Fibroblast of villous mesenchyme (primary cell): ENCODE data around the gene SYNPO2. TPM values are rescaled to one million over a fixed set of nuclear protein-coding genes. Genes with fewer than 3 reads are reported as not detected.

Source experiments
- DNase-seq: peaks from one replicate; pipeline ENCODE4 v3.0.0-alpha.2; 2010; ENCODE audit warnings: low read depth
- H3K4me3 ChIP-seq: 2 replicates; pipeline ENCODE4 v1.5.1; 2011; ENCODE audit warnings: low read depth, mild to moderate bottlenecking, low read length
- CTCF ChIP-seq: IDR thresholded peaks from 2 replicates; pipeline ENCODE4 v1.5.1; 2012; ENCODE audit warnings: low read depth, mild to moderate bottlenecking, low read length; ENCODE audit not compliant: insufficient read depth
- total RNA-seq: library from RNA; depleted of rRNA; stranded (reverse); fragments of >200 nt; gene quantifications from 2 replicates; pipeline ENCODE4 v1.2.3, GENCODE V29; 2012

The SYNPO2 gene
- total RNA-seq, 1 donor, result 194 TPM

GRCh38 chr4:118964891-118965411, 76.3 kb downstream of the SYNPO2 start:
- DNase-seq, result peak; percentile 89
- no peak overlapping the region for H3K4me3 ChIP-seq
- no peak for TF ChIP-seq CTCF

DNA sequence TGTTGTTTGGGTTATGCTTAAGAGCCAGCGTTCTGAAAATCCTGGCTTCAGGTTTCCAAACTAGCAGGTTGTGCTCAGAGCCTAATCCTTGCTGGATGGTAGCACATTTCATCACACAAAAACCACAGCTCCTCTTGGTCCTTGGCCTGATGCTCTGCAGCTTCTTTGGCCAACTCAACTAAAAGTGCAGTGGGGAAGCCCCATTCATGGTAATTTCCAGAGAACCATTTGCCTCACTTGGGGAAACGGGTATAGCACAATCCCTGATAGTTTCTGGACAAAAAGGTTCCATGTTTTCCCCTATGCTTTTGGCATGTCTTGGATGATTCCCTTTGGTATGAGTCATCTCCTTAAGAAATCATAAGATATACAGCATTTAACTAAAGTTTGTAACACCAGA, 78.7 kb downstream of the SYNPO2 start:
- TF ChIP-seq CTCF, result no peak
- DNase-seq, result peak; percentile 70
- no peak overlapping the region for H3K4me3 ChIP-seq

DNA sequence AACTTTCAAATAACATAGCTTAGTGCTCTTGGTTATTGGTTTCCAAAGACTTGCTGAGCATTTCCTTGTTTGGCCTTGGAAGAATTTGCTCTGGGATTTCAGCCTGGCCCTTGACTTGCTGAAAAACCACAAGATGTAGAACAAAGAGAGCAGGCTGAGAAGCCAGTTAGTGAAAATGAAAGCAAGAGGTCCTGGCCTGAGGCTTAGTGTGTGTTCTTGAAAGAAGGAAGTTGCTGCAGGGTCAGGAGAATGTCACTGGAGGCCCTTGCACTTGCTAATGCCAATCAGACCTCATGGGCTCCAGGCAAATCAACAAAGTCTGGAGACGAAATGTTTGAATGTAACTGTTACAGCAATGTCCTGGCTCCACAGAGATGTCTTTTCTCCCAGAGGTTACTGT, 79.4 kb downstream of the SYNPO2 start:
- DNase-seq, result peak; percentile 95
- H3K4me3 ChIP-seq, result no peak overlapping the region
- no peak for TF ChIP-seq CTCF

GRCh38 chr4:118968813-118969212, 80.2 kb downstream of the SYNPO2 start:
- peak; percentile 45 for DNase-seq
- no peak for TF ChIP-seq CTCF
- no peak overlapping the region for H3K4me3 ChIP-seq

DNA sequence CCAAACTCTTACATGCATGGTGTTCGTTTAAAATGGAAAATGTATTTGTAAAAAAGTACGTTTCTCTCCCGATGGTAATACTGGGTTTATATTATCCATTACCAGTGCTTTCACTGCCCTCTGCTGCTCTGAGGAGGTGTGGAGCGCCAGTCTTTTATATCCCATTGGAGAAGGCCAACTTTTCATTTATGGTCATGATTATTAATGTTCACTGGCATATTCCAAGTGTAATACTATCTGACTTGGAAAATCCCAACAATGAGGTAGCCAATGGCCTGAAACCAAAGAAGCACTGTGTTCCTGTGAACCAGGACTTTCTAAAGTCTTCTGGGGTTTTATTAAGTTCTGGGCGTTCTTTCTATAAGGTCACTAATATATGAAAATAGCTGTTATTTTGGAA, 80.7 kb downstream of the SYNPO2 start:
- DNase-seq, result peak; percentile 69
- no peak overlapping the region for H3K4me3 ChIP-seq
- TF ChIP-seq CTCF, result peak; percentile 76

GRCh38 chr4:118972167-118972566, 83.5 kb downstream of the SYNPO2 start:
- H3K4me3 ChIP-seq, result no peak overlapping the region
- DNase-seq, result no peak
- TF ChIP-seq CTCF, result no peak

GRCh38 chr4:118973295-118973694, 84.6 kb downstream of the SYNPO2 start:
- H3K4me3 ChIP-seq, result no peak overlapping the region
- TF ChIP-seq CTCF, result no peak
- no peak for DNase-seq
